Heart left ventricle (tissue), 13 donors: ENCODE results near the gene MKLN1.

Source experiments
- CTCF ChIP-seq, 12 donors: fragments of 200-600 bp; sonication (generic) in 4 of 12; IDR thresholded peaks; one replicate each; pipeline versions ENCODE4 v1.5.0 to v1.8.0; 2018 to 2022; ENCODE audit warnings: antibody characterized with exemption in 12 of 12, mild to moderate bottlenecking in 5 of 12
- POLR2A ChIP-seq, 2 donors: fragments of 450-650 bp; IDR thresholded peaks; one replicate each; pipeline ENCODE4 v1.6.1; 2017; ENCODE audit warnings: antibody characterized with exemption in 2 of 2, mild to moderate bottlenecking in 2 of 2, moderate library complexity in 2 of 2
- donor health status: ischemic (EF 13 %, LVEDD 7.1; RV severe dilation, severe dysfunction).
- donor health status: DM: no; HTN: yes; CAD: no.
- donor health status: DM: no; HTN: no; CAD: no.
- donor health status: ischemic (EF 25% LVEDD 6.9; RV normal size, moderate dysfunction).
- donor health status: ischemic (EF 25% LVEDD 5.7; RV mildly dilated, moderate dysfunction).
- donor health status: ischemic (EF 35%, LVEDD 5.7; RV mildly dilated, moderate dysfunction).
- donor health status: nonischemic (EF 11% LVEDD 7.7; RV severe dilation, severe dysfunction).
- donor health status: DM: yes; HTN: yes; CAD: no.
- donor health status: PGD.
- donor health status: ischemic (EF 29% LVEDD 5.4; RV normal size, mild dysfunction).
- donor health status: nonischemic (EF 23%, LVEDD 6.1; RV moderate dilation, normal function).

GRCh38 chr7:131436384-131436783, 108.7 kb downstream of the MKLN1 start:
- no peak for TF ChIP-seq CTCF (IDR thresholded peaks at IDR 0.05)
- TF ChIP-seq POLR2A (IDR thresholded peaks at IDR 0.05) = no peak
